ENCODE results near the gene TSHZ2.
"Not testable (repeated sequence)": the region's sequence is repeated elsewhere in the genome, so short reads cannot be mapped to it uniquely, and the experiment has no call there.

The TSHZ2 gene

DNA sequence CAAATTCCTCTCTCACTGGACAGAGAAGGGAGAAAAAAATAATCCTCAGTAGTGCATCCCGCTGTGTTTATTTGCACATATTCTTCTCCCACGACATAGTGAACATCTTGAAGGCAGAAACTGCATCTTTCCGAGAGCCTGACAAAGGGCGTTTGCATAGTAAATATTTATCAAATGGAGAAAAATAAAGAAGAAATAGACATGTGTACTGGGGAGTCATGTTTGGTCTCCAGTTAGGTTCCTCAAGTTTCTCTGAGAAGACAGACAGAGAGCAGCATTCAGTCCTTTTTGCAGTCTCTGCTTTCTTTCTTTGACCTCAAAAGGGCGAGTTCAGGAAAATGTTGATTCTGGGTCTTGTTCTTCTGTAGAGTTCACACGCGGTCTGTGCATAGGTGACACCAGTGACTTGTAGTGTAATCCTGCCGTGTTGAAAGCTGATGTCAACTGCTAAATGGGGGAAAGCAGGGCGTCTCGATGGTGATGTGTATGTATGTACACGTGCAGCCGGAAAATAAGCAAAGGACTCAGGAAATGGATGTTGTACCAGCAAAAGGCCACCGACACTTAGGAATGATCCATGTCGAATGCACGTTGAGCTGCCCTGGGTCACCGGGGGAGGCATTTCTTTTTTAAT lies 335.9 kb downstream of the TSHZ2 start:
- no peak for DNase-seq (ENCODE audit: low read depth in 2 of 2)

DNA sequence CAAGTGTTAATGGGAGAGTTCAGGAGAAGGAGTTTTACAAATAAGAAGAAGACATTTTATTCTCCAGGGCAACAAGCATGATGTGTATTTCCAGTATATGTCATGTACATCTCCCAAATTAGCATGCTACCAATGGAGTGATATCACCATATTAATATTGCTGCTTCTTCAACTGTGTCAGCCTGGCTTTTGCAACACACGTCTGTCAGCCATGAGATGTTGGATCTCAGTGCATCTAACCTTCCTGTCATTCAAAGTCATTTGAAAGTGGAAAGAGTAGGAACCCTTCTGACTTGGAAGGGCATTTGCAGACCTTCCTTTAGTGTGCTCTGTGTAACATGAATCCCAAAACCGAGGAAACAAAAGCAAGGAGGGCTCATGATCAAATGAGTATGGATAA lies 337.4 kb downstream of the TSHZ2 start:
- DNase-seq (ENCODE audit: low read depth in 2 of 2), result no peak

DNA sequence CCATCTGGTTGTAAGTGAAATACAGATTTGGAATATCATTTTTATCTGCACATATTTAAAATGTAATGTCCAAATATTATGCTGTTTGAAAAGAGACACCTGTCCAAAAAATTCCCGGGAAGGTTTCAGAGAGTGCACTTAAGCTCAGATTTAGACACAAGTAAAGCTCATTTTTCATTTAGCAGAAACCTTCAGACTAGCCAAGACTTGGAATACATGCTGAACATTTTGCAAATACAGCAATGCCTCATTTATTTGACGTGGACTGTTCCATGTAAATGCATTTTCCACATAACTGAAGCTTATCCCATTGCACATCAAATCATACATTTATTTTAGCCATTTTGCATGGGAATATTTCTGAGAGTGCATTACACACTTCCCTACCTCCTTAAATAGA lies 340.8 kb downstream of the TSHZ2 start:
- DNase-seq (ENCODE audit: low read depth in 2 of 2), result no peak

DNA sequence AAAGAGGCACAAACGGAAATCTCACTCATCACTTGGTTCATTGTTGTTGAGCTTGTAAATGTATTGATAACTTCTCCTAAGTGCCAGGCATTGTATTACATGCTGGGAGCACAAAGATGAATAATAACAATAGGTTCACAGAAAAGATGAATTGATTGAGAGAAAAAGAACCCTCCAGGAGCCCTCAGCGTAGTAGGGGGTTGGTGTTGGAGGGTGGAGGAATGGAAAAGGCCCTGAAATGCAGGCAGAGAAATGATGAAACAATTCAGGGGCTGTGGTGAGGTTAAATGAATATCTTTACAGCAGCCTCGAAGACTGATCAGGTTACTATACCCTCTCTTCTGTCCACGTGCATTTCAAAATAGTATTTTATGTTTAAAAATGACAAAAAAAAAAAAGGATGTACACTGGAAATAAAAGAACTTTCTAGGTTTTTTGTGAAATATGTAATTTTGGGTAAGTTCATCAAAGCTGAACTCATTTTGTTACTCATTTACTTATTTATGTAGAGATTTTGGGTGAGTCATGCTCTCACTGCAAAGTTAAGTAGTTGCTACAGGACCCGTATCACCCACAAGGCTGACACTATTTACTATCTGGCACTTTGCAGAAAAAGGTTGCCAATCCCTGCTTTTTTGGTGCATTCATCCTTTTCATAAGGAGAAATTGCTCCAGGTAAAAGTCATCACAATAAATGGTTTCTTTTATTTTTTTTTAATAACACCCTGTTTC lies 344.2 kb downstream of the TSHZ2 start:
- DNase-seq (ENCODE audit: low read depth in 2 of 2), result no peak

DNA sequence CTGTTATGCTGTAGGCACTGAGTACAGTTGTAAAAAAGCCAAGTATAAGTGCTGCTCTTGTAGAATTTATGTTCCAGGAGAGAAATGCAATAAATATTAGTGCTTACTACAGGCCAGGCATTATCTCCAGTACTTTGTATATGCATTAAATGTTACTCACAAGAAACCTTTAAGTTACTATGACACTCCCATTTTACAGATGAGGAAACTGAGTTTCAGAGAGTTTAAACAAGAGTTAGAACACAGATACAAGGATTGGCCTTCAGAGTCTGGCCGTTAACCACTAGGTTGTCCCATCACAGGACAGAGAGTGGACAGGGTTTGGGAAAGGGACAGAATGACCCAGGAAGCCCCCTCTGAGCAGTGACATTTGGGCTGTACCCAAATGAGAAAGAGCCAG lies 347.0 kb downstream of the TSHZ2 start:
- DNase-seq (ENCODE audit: low read depth in 2 of 2), result no peak

DNA sequence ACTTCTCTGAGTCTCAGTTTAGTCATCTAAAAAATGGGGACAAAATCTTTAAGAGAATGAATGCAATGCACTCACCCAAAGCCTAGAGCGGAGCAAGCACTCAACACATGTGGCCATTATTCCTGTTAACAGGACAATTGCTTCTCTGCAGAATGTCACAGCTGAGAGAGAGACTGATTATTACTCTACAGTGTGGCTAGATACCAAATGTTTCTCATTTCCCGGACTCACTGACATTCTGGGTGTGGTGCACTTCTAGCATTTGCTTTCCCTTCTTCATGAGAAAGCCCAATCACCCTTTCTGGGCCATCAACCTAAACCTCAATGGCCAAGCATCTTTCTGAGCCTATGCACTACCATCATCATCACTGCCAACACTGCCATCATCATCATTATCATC lies 347.6 kb downstream of the TSHZ2 start:
- DNase-seq (ENCODE audit: low read depth in 2 of 2), result no peak

DNA sequence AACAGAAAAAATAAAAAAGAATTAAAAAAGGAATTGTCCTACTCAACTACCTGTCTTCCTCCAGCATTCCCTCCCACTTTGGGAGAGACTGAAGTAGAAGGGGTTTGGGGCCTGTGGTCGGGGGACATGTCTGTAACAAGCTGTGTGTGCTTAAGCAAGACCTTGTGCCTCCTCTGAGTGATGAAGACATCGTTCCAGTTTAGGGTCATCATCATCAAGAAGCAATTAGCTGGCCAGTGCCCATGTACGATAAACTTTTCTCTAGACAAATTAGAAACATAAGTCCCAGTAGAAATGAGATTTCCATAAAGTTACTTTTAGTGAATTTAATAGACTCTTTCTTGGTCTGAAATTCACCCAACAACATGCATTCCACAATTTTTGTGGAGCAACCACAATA lies 348.5 kb downstream of the TSHZ2 start:
- DNase-seq (ENCODE audit: low read depth in 2 of 2), result no peak

DNA sequence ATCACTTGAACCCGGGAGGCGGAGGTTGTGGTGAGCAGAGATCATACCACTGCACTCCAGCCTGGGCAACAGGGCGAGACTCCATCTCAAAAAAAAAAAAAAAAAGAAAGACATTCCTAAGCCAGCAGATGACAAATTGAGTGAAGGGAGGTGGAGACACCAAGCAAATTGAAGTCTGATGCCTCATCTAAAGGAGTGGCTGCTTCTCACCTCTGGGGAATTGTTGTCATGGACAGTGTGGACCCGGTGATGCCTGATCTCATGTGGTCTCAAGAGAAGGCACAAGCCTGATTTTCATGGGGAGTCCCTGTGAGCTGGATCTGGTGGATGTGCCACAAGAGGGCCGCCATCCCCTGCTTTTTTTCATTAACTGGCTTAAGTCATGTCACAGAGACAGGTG lies 349.4 kb downstream of the TSHZ2 start:
- no peak for DNase-seq (ENCODE audit: low read depth in 2 of 2)

DNA sequence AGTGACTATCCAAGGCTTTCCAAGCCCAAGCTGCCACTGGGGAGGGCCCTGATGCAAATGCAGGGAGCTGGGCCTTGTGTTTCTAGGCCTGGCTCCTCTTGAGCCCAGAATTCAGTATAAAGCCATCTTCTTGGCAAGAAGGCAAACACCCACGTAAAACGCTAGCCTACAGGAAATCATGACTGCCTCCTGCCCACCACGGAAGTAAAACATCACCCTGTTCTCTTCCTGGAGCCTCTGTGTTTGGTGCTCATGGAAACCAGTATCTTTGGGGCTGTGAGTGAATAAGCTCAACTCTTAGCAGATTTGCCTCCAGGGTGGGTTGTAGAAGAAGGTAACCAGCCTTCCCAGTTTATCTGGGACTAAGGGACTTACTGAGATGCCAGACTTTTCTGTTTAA lies 350.5 kb downstream of the TSHZ2 start:
- peak; percentile 4 to 5 for DNase-seq (ENCODE audit: low read depth in 2 of 2)

DNA sequence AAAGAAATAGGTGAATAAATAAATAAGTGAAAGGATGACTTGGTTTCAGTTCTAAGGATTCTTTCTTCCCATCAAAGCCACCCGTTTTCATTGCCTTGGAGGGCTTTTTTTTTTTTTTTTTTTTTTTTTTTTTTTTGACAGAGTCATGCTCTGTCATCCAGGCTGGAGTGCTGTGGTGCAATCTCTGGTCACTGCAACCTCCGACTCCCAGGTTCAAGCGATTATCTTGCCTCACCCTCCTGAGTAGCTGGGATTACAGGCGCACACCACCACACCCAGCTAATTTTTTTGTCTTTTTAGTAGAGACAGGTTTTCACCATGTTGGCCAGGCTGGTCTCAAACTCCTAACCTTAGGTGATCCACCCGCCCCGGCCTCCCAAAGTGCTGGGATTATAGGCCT lies 351.3 kb downstream of the TSHZ2 start:
- not testable (repeated sequence) for DNase-seq (ENCODE audit: low read depth in 2 of 2)

DNA sequence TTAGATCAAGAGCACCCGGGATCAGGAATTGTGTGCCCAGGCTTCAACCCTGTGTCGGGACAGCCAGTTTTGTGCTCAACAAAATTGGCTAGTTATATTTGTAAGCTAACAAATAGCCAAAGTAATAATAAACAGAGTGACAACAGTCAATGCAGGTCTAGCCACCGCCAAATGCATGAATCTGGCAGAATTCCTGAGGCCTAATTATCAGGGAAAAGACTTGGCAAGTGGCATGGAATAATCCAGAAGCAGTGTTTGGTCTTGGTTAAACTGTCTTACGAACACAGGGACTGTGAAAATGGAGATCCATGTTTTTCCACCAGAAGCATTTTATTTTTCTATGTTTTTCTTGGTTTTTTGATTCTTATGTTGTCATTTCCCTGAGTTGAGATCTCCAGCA lies 352.7 kb downstream of the TSHZ2 start:
- no peak for DNase-seq (ENCODE audit: low read depth in 2 of 2)

DNA sequence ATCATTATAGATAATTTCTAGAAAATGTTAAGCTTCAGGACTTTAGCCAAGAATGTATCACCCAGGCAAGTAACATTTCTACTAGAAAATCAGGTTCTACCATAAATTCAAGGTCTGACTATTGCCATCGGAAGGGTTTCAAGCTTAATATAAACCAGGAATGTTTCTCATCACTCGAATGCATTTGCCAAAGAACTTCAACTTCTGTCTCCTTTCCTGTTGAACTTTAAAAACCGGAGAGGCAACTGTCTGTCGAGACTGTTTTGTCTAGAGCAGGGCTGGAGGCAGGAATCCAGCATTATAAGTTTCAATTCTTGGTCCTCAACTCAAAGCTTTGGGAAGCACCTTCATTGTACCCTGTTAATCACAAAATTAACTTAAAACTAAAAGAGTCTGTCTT lies 356.8 kb downstream of the TSHZ2 start:
- no peak for DNase-seq (ENCODE audit: low read depth in 2 of 2)

DNA sequence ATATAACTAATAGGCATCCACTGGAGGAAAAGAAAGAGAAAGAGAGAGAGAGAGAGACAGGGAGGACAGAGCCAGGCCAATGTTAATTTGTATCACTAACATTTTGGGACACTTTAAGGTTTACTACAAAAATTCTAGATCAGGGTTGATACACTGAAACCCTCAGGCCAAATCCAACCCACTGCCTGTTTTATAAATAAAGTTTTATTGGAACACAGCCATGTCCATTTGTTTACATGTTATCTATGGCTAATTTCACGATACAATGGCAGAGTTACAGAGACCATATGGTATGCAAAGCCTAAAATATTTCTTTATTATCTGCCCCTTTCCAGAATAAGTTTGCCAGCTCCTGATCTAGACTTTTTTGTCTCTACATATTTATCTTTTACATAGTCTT lies 357.6 kb downstream of the TSHZ2 start:
- DNase-seq (ENCODE audit: low read depth in 2 of 2), result no peak

DNA sequence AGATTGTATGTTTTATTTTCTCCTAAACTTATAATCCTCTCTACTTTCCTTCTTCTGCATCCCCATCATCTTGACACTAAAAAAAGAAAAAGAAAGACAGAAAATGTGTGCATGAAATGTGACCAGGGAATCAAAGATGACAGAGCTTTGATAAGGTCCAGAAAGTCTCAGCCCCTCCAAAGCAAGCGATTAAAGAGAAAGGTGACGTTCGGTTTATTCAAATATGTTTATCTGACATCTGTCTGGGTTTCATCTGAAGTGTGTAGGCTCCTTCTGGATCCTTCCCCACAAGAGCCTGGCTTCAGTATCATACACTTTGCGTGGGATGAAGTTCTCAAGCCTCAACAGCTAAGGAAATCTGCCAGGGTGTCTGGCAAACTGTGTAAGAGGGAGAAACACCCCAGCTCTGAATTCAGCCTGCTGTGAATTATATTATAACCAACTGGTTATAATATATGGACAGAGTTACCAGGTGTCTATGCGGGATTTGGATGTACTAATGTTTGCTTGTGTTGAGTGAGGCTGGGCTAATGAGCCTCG lies 358.5 kb downstream of the TSHZ2 start:
- DNase-seq (ENCODE audit: low read depth in 2 of 2), result no peak

DNA sequence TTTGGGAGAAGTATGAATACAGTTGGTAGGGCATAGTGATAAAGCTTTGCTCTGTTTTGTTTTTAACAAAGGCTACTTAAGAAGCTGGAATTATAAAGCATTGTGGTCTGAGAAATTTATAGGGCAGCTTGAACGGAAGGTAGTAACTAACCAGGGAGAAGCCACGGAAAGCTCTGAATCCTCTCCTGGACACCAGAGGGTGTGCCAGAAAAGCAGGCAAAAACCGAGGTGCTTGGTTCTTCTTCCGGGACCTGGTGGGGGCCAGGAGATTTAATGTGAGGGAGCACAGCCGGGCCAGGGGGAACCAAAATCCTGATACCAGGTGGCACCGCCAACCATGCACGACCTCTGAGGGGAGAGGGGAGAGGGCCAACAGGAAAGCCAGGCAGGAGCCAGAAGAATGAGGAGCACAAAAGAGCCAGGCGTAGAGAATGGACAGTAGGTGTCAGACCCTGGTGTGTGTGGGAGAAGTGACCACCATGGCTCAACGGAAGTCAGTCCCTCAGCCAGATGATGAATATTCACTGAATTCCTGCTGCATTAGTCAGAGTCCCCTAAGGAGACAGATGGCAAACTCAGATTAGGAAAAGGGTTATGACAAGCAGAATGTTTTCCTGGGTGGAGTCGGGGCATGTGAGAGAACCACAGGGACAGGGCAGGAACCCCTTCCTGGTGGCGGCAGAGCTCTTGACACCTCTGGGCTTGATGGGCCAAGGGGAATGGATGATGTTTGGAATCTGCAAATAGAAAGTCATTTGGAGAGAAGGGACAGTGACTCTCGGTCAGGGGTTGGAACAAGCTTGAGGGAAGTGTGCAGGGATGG lies 359.2 kb downstream of the TSHZ2 start:
- DNase-seq (ENCODE audit: low read depth in 2 of 2), result no peak

DNA sequence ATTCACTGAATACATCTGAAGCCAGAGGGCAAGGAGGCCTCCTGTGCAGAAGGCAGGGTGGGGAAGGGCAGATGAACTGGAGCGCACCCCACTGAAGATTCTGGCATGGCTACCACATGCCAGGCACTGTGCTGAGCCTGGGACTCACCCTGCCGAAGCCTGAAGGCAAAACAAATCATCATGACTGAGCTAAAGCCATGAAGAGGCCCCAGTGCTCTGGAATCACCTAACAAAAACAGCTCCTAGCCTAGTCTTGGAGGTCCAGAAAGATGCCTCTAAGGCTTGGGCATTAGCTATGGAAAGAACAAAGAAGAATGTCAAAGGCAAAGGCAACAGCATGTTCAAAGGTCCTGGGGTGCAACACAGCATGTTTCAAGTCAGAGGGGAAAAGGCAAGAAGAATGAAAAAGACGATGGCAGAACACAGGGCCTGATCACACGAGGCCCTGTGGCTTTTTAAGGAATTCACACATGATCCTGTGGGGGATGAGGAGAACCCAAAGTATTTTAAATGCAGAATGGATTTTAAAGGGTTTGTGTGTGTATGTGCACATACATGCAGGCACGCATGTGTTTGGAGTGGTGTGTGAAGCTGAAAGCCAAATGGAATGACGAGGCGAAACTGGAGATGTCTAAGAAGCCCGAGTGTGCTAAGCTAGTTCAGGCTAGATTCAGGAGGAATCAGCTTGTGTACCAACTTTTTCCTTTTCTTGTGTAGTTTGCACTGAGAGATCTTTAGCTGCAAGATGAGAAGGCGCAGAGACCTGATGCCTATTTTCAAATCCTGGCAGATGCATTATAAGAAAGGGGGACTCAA lies 360.1 kb downstream of the TSHZ2 start:
- no peak for DNase-seq (ENCODE audit: low read depth in 2 of 2)

DNA sequence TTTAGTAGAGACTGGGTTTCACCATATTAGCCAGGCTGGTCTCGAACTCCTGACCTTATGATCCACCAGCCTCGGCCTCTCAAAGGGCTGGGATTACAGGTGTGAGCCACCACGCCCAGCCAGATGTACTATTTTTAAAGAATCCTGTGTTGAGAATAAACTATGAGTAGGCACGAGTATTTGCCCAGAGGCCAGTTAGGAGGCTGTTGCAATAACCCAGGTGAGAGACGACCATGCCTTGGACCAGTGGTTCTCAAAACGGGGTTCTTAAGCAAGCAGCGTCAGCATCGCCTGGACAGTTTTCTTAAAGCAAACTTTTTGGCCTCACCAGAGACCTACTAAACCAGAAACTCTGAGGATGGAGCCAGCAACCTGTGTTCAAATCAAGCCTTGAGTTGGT lies 362.7 kb downstream of the TSHZ2 start:
- DNase-seq (ENCODE audit: low read depth in 2 of 2), result no peak

DNA sequence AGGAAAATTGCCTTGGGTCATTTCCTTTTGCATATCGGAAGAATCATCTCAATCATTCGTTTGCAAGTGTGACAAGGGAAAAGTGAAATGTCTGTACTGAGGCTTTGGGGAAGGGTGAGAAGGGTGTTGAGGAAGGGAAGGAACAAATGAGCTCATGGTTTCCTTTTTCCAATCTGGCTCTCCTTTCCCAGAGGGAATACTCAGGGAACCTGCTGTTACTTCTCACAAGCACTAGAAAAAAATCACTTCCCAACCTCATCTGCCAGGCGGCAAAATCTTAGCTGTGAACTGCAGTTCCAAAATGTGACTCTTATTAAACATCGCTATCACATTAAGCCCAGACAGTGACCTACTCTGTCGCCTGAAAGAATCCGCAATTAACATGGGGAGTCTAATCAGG lies 363.4 kb downstream of the TSHZ2 start:
- no peak for DNase-seq (ENCODE audit: low read depth in 2 of 2)

DNA sequence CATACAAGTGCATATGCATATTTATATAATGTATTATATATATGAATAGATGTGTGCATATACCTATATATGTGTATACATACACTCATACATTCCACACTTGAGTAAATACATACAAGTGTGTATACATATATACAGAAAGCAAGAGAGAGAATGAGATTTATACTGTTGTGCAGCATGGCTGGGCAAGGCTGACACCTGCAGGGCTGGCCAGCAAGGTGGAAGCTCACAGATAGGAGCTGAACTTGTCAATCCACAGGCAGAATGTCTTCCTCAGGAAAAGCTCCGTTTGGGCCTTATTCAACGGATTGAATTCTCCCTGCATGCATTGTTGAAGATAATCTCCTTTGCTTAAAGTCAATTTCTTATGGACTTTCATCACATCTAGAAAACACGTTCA lies 364.7 kb downstream of the TSHZ2 start:
- no peak for DNase-seq (ENCODE audit: low read depth in 2 of 2)

DNA sequence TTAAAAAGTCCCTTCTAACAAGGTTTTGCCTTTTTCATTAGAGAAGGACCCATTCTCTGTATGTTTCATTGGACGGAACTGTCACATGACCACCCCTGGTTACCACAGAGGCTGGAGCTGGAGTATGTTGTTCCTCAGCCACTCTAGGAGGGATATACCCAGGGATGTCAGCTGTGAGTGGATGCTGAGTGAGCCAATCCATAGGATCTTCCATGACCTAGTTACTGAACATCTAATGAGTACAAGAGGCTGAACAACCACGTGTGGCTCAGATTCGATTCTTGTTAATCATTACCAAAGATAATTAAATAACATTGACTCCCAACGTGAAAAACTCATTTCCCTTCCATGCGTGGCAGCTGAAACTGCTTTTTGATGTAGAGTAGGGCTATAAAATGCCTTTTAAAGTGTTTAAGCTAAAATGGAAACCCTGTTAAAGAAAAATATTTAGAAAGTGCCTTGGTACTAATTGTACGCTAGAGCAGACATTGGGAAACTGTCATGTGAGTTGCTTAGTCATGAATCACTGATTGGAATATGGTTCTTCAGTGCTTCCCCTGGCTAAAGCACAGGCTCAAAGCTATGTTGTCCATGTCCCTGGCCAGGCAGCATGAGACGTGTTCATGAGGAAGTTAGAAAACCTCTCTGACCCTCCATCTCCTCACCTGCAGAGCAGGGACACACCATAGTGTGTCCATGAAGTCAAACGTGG lies 365.4 kb downstream of the TSHZ2 start:
- no peak for DNase-seq (ENCODE audit: low read depth in 2 of 2)

DNA sequence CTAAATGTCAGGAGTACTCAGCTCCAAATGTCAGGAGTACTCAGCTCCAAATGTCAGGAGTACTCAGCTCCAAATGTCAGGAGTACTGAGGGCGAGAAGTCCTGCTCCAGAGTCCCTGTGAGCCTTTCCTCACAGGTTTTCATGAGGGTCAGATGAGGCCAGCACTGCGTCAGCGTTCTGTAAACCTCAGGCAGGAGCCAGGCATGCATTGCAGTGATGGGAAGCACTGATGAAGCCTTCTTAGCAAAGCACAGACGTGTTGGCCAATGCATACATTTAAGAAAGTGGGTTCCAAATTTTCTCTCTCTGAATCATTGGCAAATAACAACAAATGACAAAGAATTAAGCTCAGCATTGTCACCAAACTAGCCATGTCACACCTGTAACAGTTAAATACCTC lies 366.6 kb downstream of the TSHZ2 start:
- DNase-seq (ENCODE audit: low read depth in 2 of 2), result no peak

Measured in stimulated activated CD8-positive, alpha-beta memory T cell treated with anti-CD3 and anti-CD28 coated beads, Interleukin-15, amount 100 ng/mL, for 48 hours (primary cell).